ENCODE measurements around the gene SLC25A22.

DNA sequence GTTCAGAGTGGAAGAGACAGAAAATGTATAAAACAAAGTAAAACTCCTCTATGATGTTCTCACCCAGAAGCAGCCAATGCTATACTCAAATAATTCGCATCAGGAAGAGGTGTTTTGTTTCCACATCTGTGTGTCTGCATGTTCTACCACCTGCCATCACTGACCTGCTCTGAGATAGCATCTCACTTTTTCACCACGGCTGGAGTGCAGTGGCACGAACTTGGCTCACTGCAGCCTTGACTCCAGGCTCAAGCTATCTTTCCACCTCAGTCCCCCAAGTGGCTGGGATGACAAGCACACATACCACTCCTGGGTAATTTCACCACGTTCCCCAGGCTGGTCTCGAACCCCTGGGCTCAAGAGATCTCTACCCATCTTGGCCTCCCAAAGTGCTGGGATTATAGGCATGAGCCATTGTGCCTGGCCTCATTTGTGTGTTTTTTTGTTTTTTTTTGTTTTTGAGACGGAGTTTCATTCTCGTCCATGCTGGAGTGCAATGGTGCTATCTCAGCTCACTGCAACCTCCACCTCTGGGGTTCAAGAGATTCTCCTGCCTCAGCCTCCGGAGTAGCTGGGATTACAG is 36.5 kb downstream of the SLC25A22 start:
- no peak for TF ChIP-seq POLR2A (IDR thresholded peaks at IDR 0.05)
- TF ChIP-seq, protein P1, sequence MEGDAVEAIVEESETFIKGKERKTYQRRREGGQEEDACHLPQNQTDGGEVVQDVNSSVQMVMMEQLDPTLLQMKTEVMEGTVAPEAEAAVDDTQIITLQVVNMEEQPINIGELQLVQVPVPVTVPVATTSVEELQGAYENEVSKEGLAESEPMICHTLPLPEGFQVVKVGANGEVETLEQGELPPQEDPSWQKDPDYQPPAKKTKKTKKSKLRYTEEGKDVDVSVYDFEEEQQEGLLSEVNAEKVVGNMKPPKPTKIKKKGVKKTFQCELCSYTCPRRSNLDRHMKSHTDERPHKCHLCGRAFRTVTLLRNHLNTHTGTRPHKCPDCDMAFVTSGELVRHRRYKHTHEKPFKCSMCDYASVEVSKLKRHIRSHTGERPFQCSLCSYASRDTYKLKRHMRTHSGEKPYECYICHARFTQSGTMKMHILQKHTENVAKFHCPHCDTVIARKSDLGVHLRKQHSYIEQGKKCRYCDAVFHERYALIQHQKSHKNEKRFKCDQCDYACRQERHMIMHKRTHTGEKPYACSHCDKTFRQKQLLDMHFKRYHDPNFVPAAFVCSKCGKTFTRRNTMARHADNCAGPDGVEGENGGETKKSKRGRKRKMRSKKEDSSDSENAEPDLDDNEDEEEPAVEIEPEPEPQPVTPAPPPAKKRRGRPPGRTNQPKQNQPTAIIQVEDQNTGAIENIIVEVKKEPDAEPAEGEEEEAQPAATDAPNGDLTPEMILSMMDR (IDR thresholded peaks at IDR 0.05) = no peak
